Progenitor cell of endocrine pancreas (in vitro differentiated cells): ENCODE data around the gene SFXN4. TPM values are rescaled to one million over a fixed set of nuclear protein-coding genes. Genes with fewer than 3 reads are reported as not detected.

ENCODE experiments used
- DNase-seq: peaks from one replicate; pipeline ENCODE4 v3.0.0; 2021; ENCODE audit warnings: low spot score; ENCODE audit not compliant: unreplicated experiment
- H3K27ac Mint-ChIP-seq: 2 replicates; pipeline ENCODE4 v1.8.0; 2021; ENCODE audit warnings: mild to moderate bottlenecking, moderate library complexity, mixed read lengths
- H3K27me3 Mint-ChIP-seq: 2 replicates; pipeline ENCODE4 v1.8.0; 2021; ENCODE audit warnings: mixed read lengths
- H3K36me3 Mint-ChIP-seq: 2 replicates; pipeline ENCODE4 v1.8.0; 2022; ENCODE audit warnings: mixed read lengths; ENCODE audit not compliant: insufficient read depth
- H3K4me1 Mint-ChIP-seq: 2 replicates; pipeline ENCODE4 v1.8.0; 2021; ENCODE audit warnings: low read depth, mixed read lengths
- H3K4me3 Mint-ChIP-seq: 2 replicates; pipeline ENCODE4 v1.8.0; 2021; ENCODE audit warnings: low read depth, mild to moderate bottlenecking, moderate library complexity, mixed read lengths
- H3K9me3 Mint-ChIP-seq: 2 replicates; pipeline ENCODE4 v1.8.0; 2021; ENCODE audit warnings: low read depth, mixed read lengths
- CTCF ChIP-seq: fragments of 200-600 bp; sonication (generic); IDR thresholded peaks from one replicate; pipeline ENCODE4 v1.5.0; 2021; ENCODE audit warnings: antibody characterized with exemption, mild to moderate bottlenecking; ENCODE audit not compliant: unreplicated experiment
- total RNA-seq: library from RNA; stranded (reverse); gene quantifications from 2 replicates; pipeline ENCODE4 v1.2.1, GENCODE V29; 2021

The SFXN4 gene
- total RNA-seq, 1 donor from 2014 or later: 27.2 TPM

- Mint-ChIP-seq H3K4me3 (peak overlapping the region; percentile 78), H3K27ac (no peak overlapping the region), H3K9me3 (no peaks in the 10 kb centered on the region), H3K4me1 (peaks cover 3% of the 10 kb centered on the region), H3K36me3 (peaks cover 6% of the 10 kb centered on the region), H3K27me3 (no peaks in the 10 kb centered on the region)
- TF ChIP-seq CTCF: no peak
- DNase-seq: no peak
These were observed 60.4 kb downstream of the SFXN4 start for GRCh38 chr10:119105155-119105554.

- Mint-ChIP-seq H3K27me3 (no peaks in the 10 kb centered on the region), H3K4me1 (peaks cover 3% of the 10 kb centered on the region)
- TF ChIP-seq CTCF: no peak
These were observed 60.9 kb downstream of the SFXN4 start for GRCh38 chr10:119104654-119105015.

GRCh38 chr10:119103903-119104653 lies 61.4 kb downstream of the SFXN4 start, which contains the start of gene DENND10:
TSS of gene DENND10 (plus strand) at chr10:119104113. CDS start at chr10:119104143, 30 bp downstream.
- Mint-ChIP-seq H3K27me3 (no peaks in the 10 kb centered on the region), H3K36me3 (peaks cover 4% of the 10 kb centered on the region), H3K4me3 (peak within 1 kb of the TSS; percentile 78), H3K9me3 (no peaks in the 10 kb centered on the region), H3K27ac (peak within 1 kb of the TSS; percentile 49), H3K4me1 (peaks cover 3% of the 10 kb centered on the region)
- no peak for TF ChIP-seq CTCF
- DNase-seq: peak; percentile 68

More at GRCh38 chr10:119104654-119105015, 60.9 kb downstream of the SFXN4 start:
- H3K9me3 Mint-ChIP-seq: no peaks in the 10 kb centered on the region
- peak; percentile 18 for DNase-seq
- H3K4me3 Mint-ChIP-seq: peak overlapping the region; percentile 78
- H3K36me3 Mint-ChIP-seq: peaks cover 6% of the 10 kb centered on the region
- H3K27ac Mint-ChIP-seq: peak overlapping the region; percentile 49

- Mint-ChIP-seq H3K36me3 (peaks cover 3% of the 10 kb centered on the region), H3K27me3 (no peaks in the 10 kb centered on the region), H3K4me3 (peak overlapping the region; percentile 66), H3K4me1 (peaks cover 3% of the 10 kb centered on the region), H3K9me3 (no peaks in the 10 kb centered on the region), H3K27ac (peak overlapping the region; percentile 43)
- TF ChIP-seq CTCF: no peak
- DNase-seq: no peak
These were observed 62.1 kb downstream of the SFXN4 start for GRCh38 chr10:119103241-119103902.

GRCh38 chr10:119101366-119102098 lies 64.0 kb downstream of the SFXN4 start:
- Mint-ChIP-seq H3K4me3 (no peak overlapping the region), H3K36me3 (no peaks in the 10 kb centered on the region), H3K27me3 (no peaks in the 10 kb centered on the region), H3K4me1 (peaks cover 3% of the 10 kb centered on the region), H3K27ac (no peak overlapping the region), H3K9me3 (no peaks in the 10 kb centered on the region)
- no peak for TF ChIP-seq CTCF
- DNase-seq: no peak
